GM18519 (cell line): ENCODE data around the gene ADARB1.

Experiments used
- ATAC-seq: cut with Tn5 transposase; IDR thresholded peaks from one replicate; pipeline ENCODE4 v1.9.1; 2021; ENCODE audit warnings: mild to moderate bottlenecking, moderate library complexity; ENCODE audit not compliant: unreplicated experiment, low FRiP score

Gene ADARB1

GRCh38 chr21:45039317-45040156 is 34.8 kb upstream of the ADARB1 start:
- ATAC-seq: no peak

- no peak for ATAC-seq
Measured at GRCh38 chr21:45040157-45040711, 34.1 kb upstream of the ADARB1 start.

GRCh38 chr21:45040739-45041138 is 33.6 kb upstream of the ADARB1 start:
- no peak for ATAC-seq

GRCh38 chr21:45041351-45041805 is 33.0 kb upstream of the ADARB1 start:
- ATAC-seq: no peak

GRCh38 chr21:45041984-45042663 is 32.3 kb upstream of the ADARB1 start:
- no peak for ATAC-seq

GRCh38 chr21:45042664-45043161 is 31.7 kb upstream of the ADARB1 start:
- no peak for ATAC-seq

GRCh38 chr21:45043541-45044020 is 30.8 kb upstream of the ADARB1 start:
- ATAC-seq: no peak

GRCh38 chr21:45045481-45045880 is 28.9 kb upstream of the ADARB1 start:
- ATAC-seq: no peak

- ATAC-seq: no peak
Measured at GRCh38 chr21:45047257-45047656, 27.1 kb upstream of the ADARB1 start.

- no peak for ATAC-seq
Measured at GRCh38 chr21:45048026-45048698, 26.2 kb upstream of the ADARB1 start.

GRCh38 chr21:45048968-45049367 is 25.4 kb upstream of the ADARB1 start:
- ATAC-seq: no peak

- no peak for ATAC-seq
Measured at GRCh38 chr21:45049714-45050344, 24.6 kb upstream of the ADARB1 start.

GRCh38 chr21:45050345-45050796 is 24.0 kb upstream of the ADARB1 start:
- ATAC-seq: no peak

- no peak for ATAC-seq
Measured at GRCh38 chr21:45050797-45051489, 23.4 kb upstream of the ADARB1 start.

GRCh38 chr21:45051580-45052434 is 22.6 kb upstream of the ADARB1 start:
- ATAC-seq: no peak

- ATAC-seq: no peak
Measured at GRCh38 chr21:45052960-45053359, 21.4 kb upstream of the ADARB1 start.

GRCh38 chr21:45053561-45054226 is 20.7 kb upstream of the ADARB1 start:
- no peak for ATAC-seq
